SU-DHL-6 (cell line): Measurements from ENCODE around the gene SCGB1D1.

ENCODE experiments used
- H2AFZ ChIP-seq: fragments of 200-600 bp; sonication (generic); 2 replicates; pipeline ENCODE4 v1.6.1; 2014; ENCODE audit warnings: low read depth, mild to moderate bottlenecking, moderate library complexity, mixed read lengths, antibody characterized with exemption, low read length; ENCODE audit not compliant: severe bottlenecking
- H3F3A ChIP-seq: fragments of 200-600 bp; shearing (Covaris generic); 2 replicates; pipeline ENCODE4 v1.6.0; 2016; ENCODE audit warnings: antibody characterized with exemption, mild to moderate bottlenecking; ENCODE audit not compliant: insufficient read depth
- H3K27ac ChIP-seq: fragments of 200-600 bp; sonication (generic); 2 replicates; pipeline ENCODE4 v1.5.1; 2016; ENCODE audit warnings: low read depth, mild to moderate bottlenecking, low read length, moderate library complexity, mixed read lengths
- H3K27me3 ChIP-seq: fragments of 200-600 bp; sonication (generic), shearing (Covaris generic); 2 replicates; pipeline ENCODE4 v1.6.0; 2014; ENCODE audit warnings: mild to moderate bottlenecking, low read length
- H3K36me3 ChIP-seq: fragments of 200-600 bp; sonication (generic); 2 replicates; pipeline ENCODE4 v1.6.1; 2014; ENCODE audit warnings: mild to moderate bottlenecking, low read length, mixed read lengths
- H3K4me2 ChIP-seq: fragments of 300-600, 200-600 bp; shearing (Covaris generic), sonication (generic); 2 replicates; pipeline ENCODE4 v1.6.0; 2014; ENCODE audit warnings: low read length, low read depth, mild to moderate bottlenecking; ENCODE audit not compliant: poor library complexity, severe bottlenecking
- H3K4me3 ChIP-seq: fragments of 200-600 bp; sonication (generic); 2 replicates; pipeline ENCODE4 v1.5.1; 2014; ENCODE audit warnings: antibody characterized with exemption, low read length, mild to moderate bottlenecking, mixed read lengths; ENCODE audit not compliant: insufficient read depth, poor library complexity, severe bottlenecking
- H3K79me2 ChIP-seq: fragments of 200-600 bp; sonication (generic); 2 replicates; pipeline ENCODE4 v1.6.1; 2014; ENCODE audit warnings: mild to moderate bottlenecking, low read length, moderate library complexity; ENCODE audit not compliant: insufficient read depth
- H3K9ac ChIP-seq: fragments of 200-600 bp; sonication (generic); 2 replicates; pipeline ENCODE4 v1.7.0; 2014; ENCODE audit warnings: mild to moderate bottlenecking, low read length
- H3K9me2 ChIP-seq: fragments of 200-600 bp; sonication (generic); replicated peaks from 2 replicates; pipeline ENCODE4 v1.6.1; 2014; ENCODE audit warnings: low read length; ENCODE audit not compliant: insufficient read depth
- H3K9me3 ChIP-seq: fragments of 200-600 bp; sonication (generic); 2 replicates; pipeline ENCODE4 v1.6.1; 2014; ENCODE audit warnings: low read length, mixed read lengths; ENCODE audit not compliant: insufficient read depth
- H4K20me1 ChIP-seq: fragments of 200-600 bp; sonication (generic); 2 replicates; pipeline ENCODE4 v1.6.1; 2014; ENCODE audit warnings: low read depth, mild to moderate bottlenecking, antibody characterized with exemption, low read length, moderate library complexity, mixed read lengths
- EZH2phosphoT487 ChIP-seq: fragments of 200-600 bp; sonication (generic), shearing (Covaris generic); conservative IDR thresholded peaks from 2 replicates; pipeline ENCODE4 v1.6.1; 2018; ENCODE audit warnings: mild to moderate bottlenecking, antibody characterized with exemption, low read length, moderate library complexity, mixed read lengths
- TF ChIP-seq, protein P1 (sequence below): fragments of 200-600 bp; sonication (generic); IDR thresholded peaks from one replicate; pipeline ENCODE4 v1.5.1; 2017; ENCODE audit warnings: antibody characterized with exemption, mild to moderate bottlenecking, low read length, moderate library complexity; ENCODE audit not compliant: insufficient read depth, poor library complexity, severe bottlenecking

The SCGB1D1 gene

GRCh38 chr11:62153087-62153395 lies 37.0 kb upstream of the SCGB1D1 start:
- H3K4me2 ChIP-seq, result no peak overlapping the region
- H2AFZ ChIP-seq, result no peak overlapping the region
- H3K9me3 ChIP-seq, result no peaks in the 10 kb centered on the region
- peaks cover 33% of the 10 kb centered on the region; the same call in 1 of the 2 replicates for H3K36me3 ChIP-seq
- H3F3A ChIP-seq, result peaks cover 13% of the 10 kb centered on the region; the same call in 1 of the 2 replicates
- no peaks in the 10 kb centered on the region for H3K79me2 ChIP-seq
- no peaks in the 10 kb centered on the region for H4K20me1 ChIP-seq
- no peaks in the 10 kb centered on the region for H3K9me2 ChIP-seq
- no peak overlapping the region for H3K27ac ChIP-seq
- no peak for TF ChIP-seq EZH2phosphoT487
- TF ChIP-seq, protein P1, sequence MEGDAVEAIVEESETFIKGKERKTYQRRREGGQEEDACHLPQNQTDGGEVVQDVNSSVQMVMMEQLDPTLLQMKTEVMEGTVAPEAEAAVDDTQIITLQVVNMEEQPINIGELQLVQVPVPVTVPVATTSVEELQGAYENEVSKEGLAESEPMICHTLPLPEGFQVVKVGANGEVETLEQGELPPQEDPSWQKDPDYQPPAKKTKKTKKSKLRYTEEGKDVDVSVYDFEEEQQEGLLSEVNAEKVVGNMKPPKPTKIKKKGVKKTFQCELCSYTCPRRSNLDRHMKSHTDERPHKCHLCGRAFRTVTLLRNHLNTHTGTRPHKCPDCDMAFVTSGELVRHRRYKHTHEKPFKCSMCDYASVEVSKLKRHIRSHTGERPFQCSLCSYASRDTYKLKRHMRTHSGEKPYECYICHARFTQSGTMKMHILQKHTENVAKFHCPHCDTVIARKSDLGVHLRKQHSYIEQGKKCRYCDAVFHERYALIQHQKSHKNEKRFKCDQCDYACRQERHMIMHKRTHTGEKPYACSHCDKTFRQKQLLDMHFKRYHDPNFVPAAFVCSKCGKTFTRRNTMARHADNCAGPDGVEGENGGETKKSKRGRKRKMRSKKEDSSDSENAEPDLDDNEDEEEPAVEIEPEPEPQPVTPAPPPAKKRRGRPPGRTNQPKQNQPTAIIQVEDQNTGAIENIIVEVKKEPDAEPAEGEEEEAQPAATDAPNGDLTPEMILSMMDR, result no peak
- H3K4me3 ChIP-seq, result no peak overlapping the region
- no peak overlapping the region for H3K9ac ChIP-seq
- H3K27me3 ChIP-seq, result no peaks in the 10 kb centered on the region

DNA sequence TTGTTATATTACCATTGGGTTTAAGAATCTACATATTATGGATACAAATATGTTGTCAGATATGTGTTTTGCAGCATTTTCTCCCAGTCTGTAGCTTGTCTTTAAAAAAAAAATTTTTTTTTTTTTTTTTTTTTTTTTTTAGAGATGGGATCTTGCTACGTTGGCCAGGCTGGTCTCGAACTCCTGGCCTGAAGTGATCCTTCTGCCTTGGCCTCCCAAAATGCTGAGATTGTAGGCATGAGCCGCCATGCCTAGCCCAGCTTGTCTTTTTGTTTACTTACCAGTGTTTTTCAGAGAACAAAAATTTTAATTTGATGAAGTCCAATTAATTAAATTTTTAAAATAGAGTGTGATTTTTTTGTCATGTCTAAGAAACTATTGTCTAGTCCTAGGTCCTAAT lies 36.4 kb upstream of the SCGB1D1 start:
- H3K4me3 ChIP-seq, result no peak overlapping the region
- H3K27me3 ChIP-seq, result no peaks in the 10 kb centered on the region
- no peaks in the 10 kb centered on the region for H3K9me2 ChIP-seq
- no peak overlapping the region for H3K9ac ChIP-seq
- H2AFZ ChIP-seq, result no peak overlapping the region
- H3K4me2 ChIP-seq, result no peak overlapping the region
- no peak overlapping the region for H3K27ac ChIP-seq
- H3F3A ChIP-seq, result peaks cover 13% of the 10 kb centered on the region; the same call in 1 of the 2 replicates
- H3K79me2 ChIP-seq, result no peaks in the 10 kb centered on the region
- H3K36me3 ChIP-seq, result peaks cover 33% of the 10 kb centered on the region; the same call in 1 of the 2 replicates
- TF ChIP-seq, protein P1, result no peak
- no peak for TF ChIP-seq EZH2phosphoT487
- no peaks in the 10 kb centered on the region for H4K20me1 ChIP-seq
- H3K9me3 ChIP-seq, result no peaks in the 10 kb centered on the region

DNA sequence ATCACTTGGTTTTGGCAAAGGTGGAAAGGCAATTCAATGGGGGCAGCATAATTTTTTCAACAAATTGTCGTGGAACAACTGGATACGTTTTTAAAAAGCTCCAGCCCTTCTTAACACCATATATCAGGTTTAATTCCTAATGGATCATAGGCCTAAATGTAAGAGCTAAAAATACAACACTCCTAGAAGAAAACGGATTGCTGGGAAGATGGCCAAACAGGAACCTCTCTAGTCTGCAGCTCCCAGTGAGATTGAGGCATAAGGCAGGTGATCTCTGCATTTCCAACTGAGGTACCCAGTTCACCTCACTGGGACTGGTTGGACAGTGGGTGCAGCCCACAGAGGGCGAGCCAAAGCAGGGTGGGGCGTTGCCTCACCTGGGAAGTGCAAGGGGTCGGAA lies 32.4 kb upstream of the SCGB1D1 start:
- Histone ChIP-seq H3F3A (peaks cover 13% of the 10 kb centered on the region; the same call in 1 of the 2 replicates), H3K27me3 (no peaks in the 10 kb centered on the region), H3K27ac (no peak overlapping the region), H3K4me2 (no peak overlapping the region), H3K36me3 (peaks cover 16% of the 10 kb centered on the region; the same call in 1 of the 2 replicates), H4K20me1 (no peaks in the 10 kb centered on the region), H3K4me3 (no peak overlapping the region), H3K9me2 (no peaks in the 10 kb centered on the region), H2AFZ (no peak overlapping the region), H3K79me2 (no peaks in the 10 kb centered on the region), H3K9me3 (no peaks in the 10 kb centered on the region), H3K9ac (no peak overlapping the region)
- TF ChIP-seq EZH2phosphoT487, result no peak
- TF ChIP-seq, protein P1, result no peak

DNA sequence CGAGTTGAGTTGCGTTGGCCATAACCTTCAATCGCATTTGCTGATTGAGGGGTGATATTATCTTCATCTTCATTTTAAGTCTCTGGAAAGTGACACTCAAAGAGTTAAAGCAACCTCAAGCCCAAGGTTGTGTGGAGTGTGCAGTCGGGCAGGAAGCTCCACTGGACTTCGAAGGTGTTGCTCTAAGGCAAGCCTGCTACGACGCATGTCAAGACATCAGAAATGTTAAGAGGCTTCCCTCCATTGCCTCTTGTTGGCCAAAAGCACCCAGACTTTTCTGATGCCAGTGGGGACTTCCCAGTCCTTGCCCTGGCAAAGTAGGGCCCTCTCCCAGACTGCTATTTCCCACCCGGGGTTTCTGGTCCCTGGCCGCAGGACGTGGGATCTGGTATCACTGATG lies 23.6 kb upstream of the SCGB1D1 start:
- Histone ChIP-seq H3K4me3 (no peak overlapping the region), H3K9me2 (no peaks in the 10 kb centered on the region)
- TF ChIP-seq EZH2phosphoT487, result no peak
- TF ChIP-seq, protein P1, result no peak

More for the DNA sequence above, 23.6 kb upstream of the SCGB1D1 start:
- H3K9me3 ChIP-seq, result no peaks in the 10 kb centered on the region
- H3K79me2 ChIP-seq, result no peaks in the 10 kb centered on the region
- no peaks in the 10 kb centered on the region for H3K27me3 ChIP-seq
- H3K4me2 ChIP-seq, result no peak overlapping the region
- no peaks in the 10 kb centered on the region for H3F3A ChIP-seq
- no peak overlapping the region for H3K9ac ChIP-seq
- no peaks in the 10 kb centered on the region for H4K20me1 ChIP-seq
- H2AFZ ChIP-seq, result no peak overlapping the region
- no peak overlapping the region for H3K27ac ChIP-seq
- H3K36me3 ChIP-seq, result no peaks in the 10 kb centered on the region
